H1 (cell line): ENCODE results near the gene SEMA3B. TPM values are rescaled to one million over a fixed set of nuclear protein-coding genes. Genes with fewer than 3 reads are reported as not detected.

Experiments used
- CTCF ChIA-PET: fragments of 300-600 bp; sonication (Branson Sonifier 250); formaldehyde crosslinking; loops from one replicate; lab custom pipeline; 2021; ENCODE audit not compliant: partially characterized antibody; lab: Charles Lee
- POLR2A ChIA-PET: fragments of 300-600 bp; sonication (Branson Sonifier 250); formaldehyde crosslinking; loops from one replicate; lab custom pipeline; 2021; ENCODE audit warnings: inconsistent platforms; ENCODE audit not compliant: partially characterized antibody; lab: Charles Lee
- DNase-seq, 2 experiments: peaks; one replicate each; pipeline versions ENCODE4 v3.0.0 to v3.0.0-alpha.2; 2010 to 2022; ENCODE audit warnings: low spot score in 2 of 2, low read depth in 1 of 2, mixed read lengths in 1 of 2
- FAIRE-seq: peaks from 2 replicates; lab custom pipeline; 2011; peaks lifted over from hg19 to GRCh38; lab: Jason Lieb, UNC
- H2AFZ ChIP-seq: 2 replicates; pipeline ENCODE4 v1.8.1; 2012; ENCODE audit warnings: low read length, inconsistent platforms
- H2AK5ac ChIP-seq: 2 replicates; pipeline ENCODE4 v1.6.1; 2013; ENCODE audit warnings: low read depth, low read length
- H2BK120ac ChIP-seq: replicated peaks from 2 replicates; pipeline ENCODE3; 2013; ENCODE audit warnings: low read depth, low read length, inconsistent platforms
- H2BK12ac ChIP-seq: 2 replicates; pipeline ENCODE4 v1.6.1; 2013; ENCODE audit warnings: low read depth, low read length
- H2BK15ac ChIP-seq: 2 replicates; pipeline ENCODE4 v1.6.1; 2013; ENCODE audit warnings: low read length
- H2BK20ac ChIP-seq: 2 replicates; pipeline ENCODE4 v1.6.1; 2013; ENCODE audit warnings: low read length
- H2BK5ac ChIP-seq: 2 replicates; pipeline ENCODE4 v1.6.1; 2013; ENCODE audit warnings: low read depth, low read length
- H3K14ac ChIP-seq: 2 replicates; pipeline ENCODE4 v1.6.1; 2013; ENCODE audit warnings: inconsistent platforms; ENCODE audit not compliant: insufficient read length
- H3K18ac ChIP-seq: 2 replicates; pipeline ENCODE4 v1.6.1; 2013; ENCODE audit warnings: low read length; ENCODE audit errors: extremely low read depth
- H3K23ac ChIP-seq: 2 replicates; pipeline ENCODE4 v1.6.1; 2013; ENCODE audit warnings: inconsistent platforms; ENCODE audit not compliant: insufficient read length
- H3K23me2 ChIP-seq: 2 replicates; pipeline ENCODE4 v1.6.1; 2013; ENCODE audit warnings: low read depth, low read length
- H3K27ac ChIP-seq: 2 replicates; pipeline ENCODE4 v1.6.1; 2011; ENCODE audit warnings: low read depth, low read length, inconsistent platforms
- H3K27me3 ChIP-seq, 4 experiments: replicated peaks in 1 of 4; 1 replicate in 1 of 4; 2 replicates in 3 of 4; pipeline versions ENCODE4 v1.6.1 to v1.8.1; 2011 to 2013; ENCODE audit warnings: low read length in 3 of 4, mild to moderate bottlenecking in 3 of 4, inconsistent platforms in 2 of 4, mixed read lengths in 2 of 4, moderate library complexity in 1 of 4; ENCODE audit not compliant: control insufficient read depth in 3 of 4, insufficient read depth in 3 of 4; ENCODE audit errors: extremely low read depth in 1 of 4
- H3K36me3 ChIP-seq, 4 experiments: 2 replicates each; pipeline versions ENCODE4 v1.6.1 to v1.8.1; 2011 to 2013; ENCODE audit warnings: mild to moderate bottlenecking in 4 of 4, low read length in 3 of 4, moderate library complexity in 2 of 4, control low read depth in 1 of 4, inconsistent platforms in 1 of 4; ENCODE audit not compliant: insufficient read depth in 4 of 4, control insufficient read depth in 2 of 4
- H3K4ac ChIP-seq: replicated peaks from 2 replicates; pipeline ENCODE3; 2013; ENCODE audit warnings: low read length, low read depth, mixed read lengths, inconsistent platforms; ENCODE audit not compliant: insufficient read length
- H3K4me1 ChIP-seq, 4 experiments: replicated peaks in 1 of 4; 1 replicate in 1 of 4; 2 replicates in 3 of 4; pipeline versions ENCODE4 v1.6.1 to v1.8.1; 2011 to 2013; ENCODE audit warnings: low read length in 3 of 4, inconsistent platforms in 2 of 4, mixed read lengths in 1 of 4; ENCODE audit not compliant: insufficient read depth in 4 of 4, control insufficient read depth in 3 of 4
- H3K4me2 ChIP-seq, 2 experiments: 2 replicates each; pipeline versions ENCODE4 v1.6.1 to v1.8.1; 2011 to 2013; ENCODE audit warnings: low read depth in 2 of 2, low read length in 2 of 2, control low read depth in 1 of 2, inconsistent platforms in 1 of 2, mild to moderate bottlenecking in 1 of 2; ENCODE audit not compliant: insufficient read depth in 1 of 2
- H3K4me3 ChIP-seq, 4 experiments: fragments of 200-600, 300-600 bp in 1 of 4; sonication (generic), shearing (Covaris generic), sonication (Bioruptor Twin) in 1 of 4; 2 replicates each; pipeline versions ENCODE4 v1.5.1 to v1.8.1; 2011 to 2016; ENCODE audit warnings: low read length in 4 of 4, low read depth in 3 of 4, control low read depth in 2 of 4, inconsistent platforms in 2 of 4, mild to moderate bottlenecking in 2 of 4, mixed read lengths in 1 of 4, moderate library complexity in 1 of 4; ENCODE audit not compliant: insufficient read depth in 2 of 4; ENCODE audit errors: extremely low read depth in 1 of 4
- H3K56ac ChIP-seq: replicated peaks from 2 replicates; pipeline ENCODE3; 2013; ENCODE audit warnings: low read depth, mild to moderate bottlenecking, mixed read lengths, low read length, inconsistent platforms; ENCODE audit not compliant: insufficient read length
- H3K79me1 ChIP-seq: 2 replicates; pipeline ENCODE4 v1.6.1; 2013; ENCODE audit warnings: low read depth, low read length, control low read depth
- H3K79me2 ChIP-seq, 2 experiments: 2 replicates each; pipeline versions ENCODE4 v1.6.1 to v1.8.1; 2012 to 2013; ENCODE audit warnings: low read length in 2 of 2, mild to moderate bottlenecking in 2 of 2, inconsistent platforms in 1 of 2; ENCODE audit not compliant: insufficient read depth in 2 of 2, control insufficient read depth in 1 of 2
- H3K9ac ChIP-seq, 4 experiments: replicated peaks in 1 of 4; 1 replicate in 1 of 4; 2 replicates in 3 of 4; pipeline versions ENCODE4 v1.6.1 to v1.8.1; 2011 to 2013; ENCODE audit warnings: low read depth in 3 of 4, low read length in 3 of 4, control low read depth in 2 of 4, mild to moderate bottlenecking in 2 of 4, moderate library complexity in 2 of 4, inconsistent platforms in 1 of 4; ENCODE audit errors: extremely low read depth in 1 of 4
- H3K9me3 ChIP-seq, 2 experiments: 2 replicates each; pipeline versions ENCODE4 v1.6.1 to v1.8.1; 2012 to 2013; ENCODE audit warnings: mild to moderate bottlenecking in 2 of 2, moderate library complexity in 2 of 2, control low read depth in 1 of 2, inconsistent platforms in 1 of 2, low read depth in 1 of 2, low read length in 1 of 2, mixed read lengths in 1 of 2; ENCODE audit not compliant: insufficient read depth in 2 of 2
- H4K20me1 ChIP-seq, 2 experiments: replicated peaks in 1 of 2; 2 replicates each; pipeline versions ENCODE3 to v1.8.1; 2011 to 2013; ENCODE audit warnings: inconsistent platforms in 2 of 2, low read length in 2 of 2, mild to moderate bottlenecking in 1 of 2; ENCODE audit not compliant: insufficient read depth in 2 of 2, control insufficient read depth in 1 of 2
- H4K5ac ChIP-seq: 2 replicates; pipeline ENCODE4 v1.6.1; 2013; ENCODE audit warnings: low read length, low read depth, mixed read lengths, inconsistent platforms; ENCODE audit not compliant: insufficient read length
- H4K8ac ChIP-seq: 2 replicates; pipeline ENCODE4 v1.8.0; 2013; ENCODE audit warnings: mild to moderate bottlenecking, moderate library complexity, low read length, inconsistent platforms; ENCODE audit not compliant: insufficient read depth; ENCODE audit errors: extremely low read depth
- H4K91ac ChIP-seq: replicated peaks from 2 replicates; pipeline ENCODE3; 2013; ENCODE audit warnings: low read length, mixed read lengths, inconsistent platforms; ENCODE audit not compliant: insufficient read length
- E2F6 ChIP-seq: IDR thresholded peaks from 2 replicates; pipeline ENCODE4 v1.6.1; 2012; ENCODE audit warnings: inconsistent platforms
- WGBS, 2 experiments: shearing (Covaris generic) in 1 of 2; methylation state at CpG; one replicate each; pipeline versions ENCODE4 v1.1.6 to v1.1.7; 2013 to 2015; ENCODE audit warnings: low lambda C conversion rate in 2 of 2, mixed read lengths in 2 of 2, inconsistent platforms in 1 of 2, low coverage in 1 of 2, missing lambda C conversion rate in 1 of 2; ENCODE audit not compliant: insufficient replicate concordance in 2 of 2, insufficient coverage in 1 of 2, insufficient read length in 1 of 2; ENCODE audit errors: extremely low coverage in 1 of 2, missing lambda C conversion rate in 1 of 2; 5-methylcytosine and 5-hydroxymethylcytosine counted together
- long read RNA-seq, 2 experiments: library from RNA in 1 of 2; library from capped mRNA in 1 of 2; stranded (forward); transcript quantifications; one replicate each; pipeline ENCODE4 v2.0.0, GENCODE V29; 2021; ENCODE audit warnings: inconsistent platforms in 1 of 2
- polyA minus RNA-seq, 3 experiments: library from RNA; depleted of rRNA, polyadenylated mRNA; stranded (reverse); fragments of >200 nt; gene quantifications; 1 replicate in 2 of 3; 2 replicates in 1 of 3; pipeline ENCODE4 v1.2.3, GENCODE V29; 2011
- polyA plus RNA-seq, 7 experiments: library from polyadenylated mRNA; depleted of rRNA in 3 of 7; stranded (reverse) in 5 of 7; unstranded in 2 of 7; fragments of >200 nt in 5 of 7; fragments of 200-250 nt in 2 of 7; gene quantifications; 1 replicate in 5 of 7; 2 replicates in 1 of 7; 4 replicates in 1 of 7; pipeline versions ENCODE4 v1.2.1 to v1.2.3, GENCODE V29; 2011 to 2013; ENCODE audit warnings: missing spikeins in 2 of 7, mixed read lengths in 2 of 7
- total RNA-seq: library from RNA; stranded (reverse); fragmentation: NEBNext Ultra II Directional; extraction: Animal tissue kit (Norgen Biotek cat#: 25700); gene quantifications from 2 replicates; pipeline ENCODE4 v1.2.1, GENCODE V29; 2021

SEMA3B gene
- total RNA-seq (4.7 and 4.8 TPM in 2 replicates), polyA plus RNA-seq (2011; rRNA removed) (3.0 and 7.1 TPM in 2 replicates), polyA minus RNA-seq (2011; rRNA and poly(A)+ RNA removed) (1.2 and 1.4 TPM in 2 replicates)
- 7.4 TPM for polyA plus RNA-seq (2011; cell fraction: cytosol; rRNA removed)
- 37.5 TPM for polyA plus RNA-seq (2011; cell fraction: nucleus; rRNA removed)
- 3.1 to 6.7 TPM (median 5.4 TPM) in 4 replicates for polyA plus RNA-seq (2012, experiment 1 of 2)
- polyA plus RNA-seq (2012, experiment 2 of 2) = 2.1 TPM
- 2.4 TPM for polyA plus RNA-seq (2013, experiment 1 of 2)
- 2.4 TPM for polyA plus RNA-seq (2013, experiment 2 of 2)
- polyA minus RNA-seq (2011; cell fraction: cytosol; rRNA and poly(A)+ RNA removed) = 9.0 TPM
- polyA minus RNA-seq (2011; cell fraction: nucleus; rRNA and poly(A)+ RNA removed) = 6.6 TPM
- long read RNA-seq, experiment 1 = 0 reads
- long read RNA-seq, experiment 2 = 0 reads

GRCh38 chr3:50268703-50269451 lies at the start of gene SEMA3B:
Gene SEMA3B, plus strand, starts transcription at chr3:50269147. Its CDS starts 94 bp downstream, at chr3:50269241.
- H3K18ac ChIP-seq = peak within 1 kb of the TSS; percentile 62
- no peaks in the 10 kb centered on the region for H3K79me1 ChIP-seq
- TF ChIP-seq E2F6 = no peak
- TF ChIP-seq, all 59 proteins: peak for 0
- H4K20me1 ChIP-seq = peaks cover 0 to 1% of the 10 kb centered on the region in 2 experiments
- peak within 1 kb of the TSS; percentile 11 for H2AK5ac ChIP-seq
- WGBS, 2 experiments = 70% methylated on average over 18 of the region's 21 CpGs; no CpG with 5 or more reads in 1 of the 2 experiments
- peak within 1 kb of the TSS; percentile 97; the same call in 1 of the 2 replicates for H2BK12ac ChIP-seq
- no peak within 1 kb of the TSS for H2BK120ac ChIP-seq
- peaks cover 0 to 49% (median 36%) of the 10 kb centered on the region in 4 experiments; a peak in 6 of 7 replicates for H3K4me1 ChIP-seq
- ChIA-PET CTCF (interaction anchor here (0.6 to 53.5 kb wide), 8 partner anchors 10 to 123 kb away, joined by 3 to 2149 read pairs (median 52); partner anchors contain the start of genes GNAI2, IFRD2, LSMEM2 and SLC38A3), POLR2A (interaction anchor here (1.0 to 4.4 kb wide), 2 partner anchors 9 to 30 kb away, joined by 3 to 35 read pairs; partner anchors contain the start of genes HYAL3 and NAA80)
- H3K14ac ChIP-seq = no peak within 1 kb of the TSS
- H3K4me2 ChIP-seq = peak within 1 kb of the TSS in 1 of 2 experiments; percentile 28; a peak in 3 of 4 replicates
- peak within 1 kb of the TSS; percentile 39; the same call in 1 of the 2 replicates for H2BK5ac ChIP-seq
- peak within 1 kb of the TSS; percentile 99 for H2BK15ac ChIP-seq
- no peaks in the 10 kb centered on the region for H3K9me3 ChIP-seq
- FAIRE-seq (no peak), DNase-seq (no peak)
- no peak within 1 kb of the TSS for H4K5ac ChIP-seq
- peak within 1 kb of the TSS; percentile 65 for H3K4ac ChIP-seq
- peak within 1 kb of the TSS; percentile 81 for H4K91ac ChIP-seq
- H3K4me3 ChIP-seq = no peak within 1 kb of the TSS
- no peak within 1 kb of the TSS for H3K23ac ChIP-seq
- no peaks in the 10 kb centered on the region for H3K79me2 ChIP-seq
- no peak within 1 kb of the TSS for H3K27ac ChIP-seq
- peaks cover 7 to 14% (median 9%) of the 10 kb centered on the region in 4 experiments for H3K27me3 ChIP-seq
- no peak within 1 kb of the TSS for H3K9ac ChIP-seq
- peaks cover 4% of the 10 kb centered on the region; the same call in 1 of the 2 replicates for H3K23me2 ChIP-seq
- H3K56ac ChIP-seq = no peak within 1 kb of the TSS
- no peaks in the 10 kb centered on the region for H3K36me3 ChIP-seq
- H4K8ac ChIP-seq = peak within 1 kb of the TSS; percentile 57
- H2BK20ac ChIP-seq = peak within 1 kb of the TSS; percentile 72; the same call in 1 of the 2 replicates
- H2AFZ ChIP-seq = no peak within 1 kb of the TSS
